Activated CD8-positive, alpha-beta memory T cell treated with anti-CD3 and anti-CD28 coated beads, Interleukin-2, amount 50 U/mL, for 1 hour (primary cell): ENCODE measurements around the gene PSMD2.
"Not testable (repeated sequence)": the region's sequence is repeated elsewhere in the genome, so short reads cannot be mapped to it uniquely, and the experiment has no call there.

Source experiments
- DNase-seq: peaks from one replicate; pipeline ENCODE4 v3.0.0-alpha.2; 2020; ENCODE audit errors: extremely low read depth

The PSMD2 gene

DNA sequence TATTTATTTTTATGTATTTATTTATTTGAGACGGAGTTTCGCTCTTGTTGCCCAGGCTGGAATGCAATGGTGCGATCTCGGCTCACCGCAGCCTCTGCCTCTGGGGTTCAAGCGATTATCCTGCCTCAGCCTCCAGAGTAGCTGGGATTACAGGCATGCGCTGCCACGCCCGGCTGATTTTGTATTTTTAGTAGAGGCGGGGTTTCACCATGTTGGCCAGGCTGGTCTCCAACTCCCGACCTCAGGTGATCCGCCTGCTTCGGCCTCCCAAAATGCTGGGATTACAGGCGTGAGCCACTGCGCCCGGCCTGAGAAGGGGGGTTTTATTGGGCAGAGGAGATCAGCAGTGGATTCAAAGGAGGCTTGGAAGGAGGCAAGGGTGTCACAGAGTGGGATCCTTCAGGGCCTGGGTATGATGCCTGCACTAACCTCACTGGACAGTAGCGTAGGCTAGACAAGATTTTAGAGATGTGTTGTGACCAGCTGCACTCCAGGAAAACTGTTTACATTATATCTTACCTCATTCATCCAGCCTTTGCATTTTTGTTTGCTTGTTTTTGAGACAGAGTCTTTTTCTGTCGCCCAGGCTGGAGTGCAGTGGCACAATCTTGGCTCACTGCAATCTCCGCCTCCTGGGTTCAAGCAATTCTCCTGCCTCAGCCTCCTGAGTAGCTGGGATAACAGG is 40.6 kb downstream of the PSMD2 start:
- not testable (repeated sequence) for DNase-seq

DNA sequence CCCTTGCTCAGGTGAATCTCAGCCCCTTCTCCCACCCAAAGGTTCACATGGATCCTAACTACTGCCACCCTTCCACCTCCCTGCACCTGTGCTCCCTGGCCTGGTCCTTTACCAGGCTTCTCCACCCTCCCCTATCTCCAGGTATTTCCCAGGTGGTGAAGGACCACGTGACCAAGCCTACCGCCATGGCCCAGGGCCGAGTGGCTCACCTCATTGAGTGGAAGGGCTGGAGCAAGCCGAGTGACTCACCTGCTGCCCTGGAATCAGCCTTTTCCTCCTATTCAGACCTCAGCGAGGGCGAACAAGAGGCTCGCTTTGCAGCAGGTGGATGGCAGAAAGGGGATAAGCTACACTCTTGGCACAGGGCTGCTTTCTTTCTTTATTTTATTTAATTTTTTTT is 42.9 kb downstream of the PSMD2 start:
- no peak for DNase-seq

DNA sequence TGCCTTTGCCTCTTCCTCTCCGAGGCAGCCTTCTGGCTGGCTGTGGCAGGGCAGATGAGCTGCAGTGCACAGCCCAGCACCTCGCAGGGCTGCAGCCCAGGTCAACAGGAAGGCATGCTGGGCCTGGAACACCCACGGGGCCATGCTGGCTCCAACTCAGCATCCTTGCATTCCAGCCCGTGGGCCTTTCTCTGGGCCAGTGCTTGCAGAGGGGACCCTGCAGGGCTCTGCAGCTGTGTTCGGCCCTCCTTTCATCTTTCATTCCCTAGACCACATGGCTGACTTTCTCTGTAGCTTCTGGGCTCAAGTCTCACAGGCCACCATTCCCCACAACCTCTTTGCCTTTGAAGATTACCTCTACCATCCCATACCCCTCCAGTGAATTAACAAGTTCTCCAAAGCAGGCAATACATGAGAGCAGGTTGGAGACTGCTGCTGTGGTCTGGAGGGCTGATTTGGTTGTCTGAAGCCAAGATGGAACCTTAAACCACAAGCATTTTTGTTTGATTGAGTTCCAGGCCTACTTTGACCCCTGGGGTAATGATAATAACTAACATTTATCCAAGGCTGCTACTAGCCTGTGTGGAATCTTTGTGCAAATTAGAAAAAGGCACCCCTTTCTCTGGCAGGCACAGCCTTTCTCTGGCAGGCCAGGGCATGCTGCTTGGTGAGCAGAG is 44.3 kb downstream of the PSMD2 start:
- DNase-seq = no peak

DNA sequence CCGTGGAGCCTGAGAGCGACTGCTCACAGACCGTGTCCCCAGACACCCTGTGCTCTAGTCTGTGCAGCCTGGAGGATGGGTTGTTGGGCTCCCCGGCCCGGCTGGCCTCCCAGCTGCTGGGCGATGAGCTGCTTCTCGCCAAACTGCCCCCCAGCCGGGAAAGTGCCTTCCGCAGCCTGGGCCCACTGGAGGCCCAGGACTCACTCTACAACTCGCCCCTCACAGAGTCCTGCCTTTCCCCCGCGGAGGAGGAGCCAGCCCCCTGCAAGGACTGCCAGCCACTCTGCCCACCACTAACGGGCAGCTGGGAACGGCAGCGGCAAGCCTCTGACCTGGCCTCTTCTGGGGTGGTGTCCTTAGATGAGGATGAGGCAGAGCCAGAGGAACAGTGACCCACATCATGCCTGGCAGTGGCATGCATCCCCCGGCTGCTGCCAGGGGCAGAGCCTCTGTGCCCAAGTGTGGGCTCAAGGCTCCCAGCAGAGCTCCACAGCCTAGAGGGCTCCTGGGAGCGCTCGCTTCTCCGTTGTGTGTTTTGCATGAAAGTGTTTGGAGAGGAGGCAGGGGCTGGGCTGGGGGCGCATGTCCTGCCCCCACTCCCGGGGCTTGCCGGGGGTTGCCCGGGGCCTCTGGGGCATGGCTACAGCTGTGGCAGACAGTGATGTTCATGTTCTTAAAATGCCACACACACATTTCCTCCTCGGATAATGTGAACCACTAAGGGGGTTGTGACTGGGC is 45.7 kb downstream of the PSMD2 start:
- no peak for DNase-seq

DNA sequence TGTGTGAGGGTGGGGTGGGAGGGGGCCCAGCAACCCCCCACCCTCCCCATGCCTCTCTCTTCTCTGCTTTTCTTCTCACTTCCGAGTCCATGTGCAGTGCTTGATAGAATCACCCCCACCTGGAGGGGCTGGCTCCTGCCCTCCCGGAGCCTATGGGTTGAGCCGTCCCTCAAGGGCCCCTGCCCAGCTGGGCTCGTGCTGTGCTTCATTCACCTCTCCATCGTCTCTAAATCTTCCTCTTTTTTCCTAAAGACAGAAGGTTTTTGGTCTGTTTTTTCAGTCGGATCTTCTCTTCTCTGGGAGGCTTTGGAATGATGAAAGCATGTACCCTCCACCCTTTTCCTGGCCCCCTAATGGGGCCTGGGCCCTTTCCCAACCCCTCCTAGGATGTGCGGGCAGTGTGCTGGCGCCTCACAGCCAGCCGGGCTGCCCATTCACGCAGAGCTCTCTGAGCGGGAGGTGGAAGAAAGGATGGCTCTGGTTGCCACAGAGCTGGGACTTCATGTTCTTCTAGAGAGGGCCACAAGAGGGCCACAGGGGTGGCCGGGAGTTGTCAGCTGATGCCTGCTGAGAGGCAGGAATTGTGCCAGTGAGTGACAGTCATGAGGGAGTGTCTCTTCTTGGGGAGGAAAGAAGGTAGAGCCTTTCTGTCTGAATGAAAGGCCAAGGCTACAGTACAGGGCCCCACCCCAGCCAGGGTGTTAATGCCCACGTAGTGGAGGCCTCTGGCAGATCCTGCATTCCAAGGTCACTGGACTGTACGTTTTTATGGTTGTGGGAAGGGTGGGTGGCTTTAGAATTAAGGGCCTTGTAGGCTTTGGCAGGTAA is 46.5 kb downstream of the PSMD2 start:
- no peak for DNase-seq

DNA sequence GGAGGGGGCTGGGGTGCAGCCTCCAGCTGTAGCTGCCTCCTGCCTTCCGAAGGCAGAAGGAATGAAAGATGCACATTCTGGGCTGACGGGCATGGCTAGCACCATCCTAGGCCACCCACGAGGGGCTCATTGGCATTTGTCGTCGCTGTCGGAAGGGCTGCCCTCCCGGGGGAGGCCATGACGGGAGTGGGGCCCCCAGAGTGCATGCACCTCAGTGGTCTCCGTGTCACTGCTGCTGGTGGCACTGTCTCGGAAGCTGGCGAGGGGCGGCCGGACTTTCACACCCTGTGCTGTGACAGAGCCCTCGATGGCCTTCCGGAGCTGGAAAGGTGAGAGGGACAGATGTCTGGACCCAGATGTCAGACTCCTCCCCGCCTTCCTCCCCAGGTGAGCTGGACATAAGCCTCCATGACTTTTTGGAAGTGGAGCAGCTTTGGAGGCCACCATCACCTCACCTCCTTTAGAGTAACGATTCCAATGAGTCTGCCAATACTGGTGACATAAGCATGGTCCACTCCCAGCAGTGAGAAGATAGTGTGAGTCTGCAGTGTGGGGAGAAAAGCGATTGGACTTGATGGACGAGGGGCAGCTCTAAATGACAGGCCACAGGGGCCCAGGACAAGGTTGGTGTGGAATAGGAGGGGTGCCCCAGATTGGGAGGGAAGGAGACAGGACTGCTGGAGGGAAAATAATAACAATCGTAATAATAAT is 47.6 kb downstream of the PSMD2 start:
- no peak for DNase-seq

DNA sequence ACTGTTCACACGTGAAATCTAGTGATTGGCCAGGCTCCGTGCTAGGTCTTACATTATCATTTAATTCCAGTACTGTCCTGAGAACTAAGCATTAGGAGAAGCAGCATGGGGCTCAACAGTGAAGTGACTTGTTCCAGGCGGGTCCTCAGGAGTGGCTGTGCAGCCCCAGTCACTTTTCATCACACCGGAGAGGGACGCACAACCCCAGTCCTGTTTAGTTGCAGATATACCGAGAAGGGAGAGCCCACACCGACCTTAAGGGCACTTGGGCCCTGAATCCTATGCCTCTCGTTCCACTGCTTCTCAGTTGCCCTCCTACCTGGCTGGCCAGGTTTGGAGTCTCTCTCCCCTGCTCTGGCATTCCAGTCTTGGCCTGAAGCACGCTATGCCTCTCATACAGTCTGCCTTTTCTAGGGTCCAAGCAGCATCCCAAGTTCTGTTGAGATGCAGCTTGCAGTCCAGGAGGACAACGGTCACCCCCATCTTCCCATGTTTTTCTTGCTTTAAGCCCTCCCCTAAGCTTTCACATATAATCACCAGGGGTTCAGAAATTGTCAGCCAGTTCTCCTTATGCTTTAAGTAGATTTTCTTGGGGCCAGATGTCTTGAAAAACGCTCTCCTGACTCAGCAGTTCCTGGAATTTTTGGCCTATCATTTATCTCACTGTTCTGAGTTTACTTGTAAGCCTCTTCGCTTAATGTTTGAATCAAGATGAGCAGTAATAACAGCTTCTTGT is 48.4 kb downstream of the PSMD2 start:
- DNase-seq = no peak

DNA sequence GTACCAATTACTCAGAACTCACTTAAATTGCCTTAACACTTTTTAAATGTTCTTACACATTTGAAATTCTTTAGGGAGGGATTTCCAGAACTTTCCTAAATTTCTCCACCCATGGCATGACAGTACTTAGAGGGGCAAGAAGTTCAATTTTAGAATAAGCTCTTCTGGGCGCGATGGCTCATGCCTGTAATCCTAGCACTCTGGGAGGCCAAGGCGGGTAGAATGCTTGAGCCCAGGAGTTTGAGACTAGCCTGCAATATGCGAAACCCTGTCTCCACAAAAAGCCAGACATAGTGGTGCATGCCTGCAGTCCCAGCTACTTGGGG is 49.0 kb downstream of the PSMD2 start:
- DNase-seq = no peak

DNA sequence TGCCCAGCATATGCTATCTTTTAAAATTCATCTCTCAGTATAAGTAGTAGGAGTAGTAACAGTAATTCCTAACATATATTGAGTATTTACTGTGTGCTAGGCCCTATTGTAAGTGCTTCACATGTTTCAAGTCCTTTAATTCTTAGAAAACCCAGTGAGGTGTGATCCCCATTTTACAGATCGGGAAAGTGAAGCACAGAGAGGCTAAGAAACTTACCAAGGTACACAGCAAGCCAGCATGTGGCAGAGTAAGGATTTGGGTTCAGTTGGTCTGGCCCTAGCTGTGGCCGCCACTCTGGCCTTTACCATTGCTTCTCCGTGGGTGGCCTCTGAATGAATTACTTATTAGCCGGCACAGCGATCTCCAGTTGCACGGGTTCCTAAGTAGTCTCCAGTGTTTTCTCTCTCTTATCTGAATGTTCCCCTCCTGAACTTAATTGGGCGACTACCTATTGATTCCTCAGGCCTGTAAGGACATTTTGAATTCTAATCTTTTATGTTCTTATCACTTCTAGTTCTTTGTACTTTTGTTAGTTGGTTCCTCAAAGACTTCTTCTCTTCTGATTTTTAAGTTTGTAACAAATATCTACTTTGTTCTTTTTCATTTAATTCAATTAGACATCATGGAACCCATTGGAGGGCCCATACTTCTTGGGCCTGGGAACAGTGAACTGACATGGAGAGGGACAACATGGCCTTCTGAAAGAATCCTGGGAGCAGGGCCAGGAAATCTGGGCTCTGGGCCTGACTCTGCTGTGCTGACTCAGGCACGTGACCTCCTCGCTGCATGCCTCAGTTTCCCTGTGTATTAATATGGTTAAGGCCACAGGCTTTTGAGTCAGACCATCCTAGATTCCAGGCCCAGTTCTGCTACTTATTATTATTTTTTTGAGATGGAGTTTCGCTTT is 50.8 kb downstream of the PSMD2 start:
- no peak for DNase-seq

DNA sequence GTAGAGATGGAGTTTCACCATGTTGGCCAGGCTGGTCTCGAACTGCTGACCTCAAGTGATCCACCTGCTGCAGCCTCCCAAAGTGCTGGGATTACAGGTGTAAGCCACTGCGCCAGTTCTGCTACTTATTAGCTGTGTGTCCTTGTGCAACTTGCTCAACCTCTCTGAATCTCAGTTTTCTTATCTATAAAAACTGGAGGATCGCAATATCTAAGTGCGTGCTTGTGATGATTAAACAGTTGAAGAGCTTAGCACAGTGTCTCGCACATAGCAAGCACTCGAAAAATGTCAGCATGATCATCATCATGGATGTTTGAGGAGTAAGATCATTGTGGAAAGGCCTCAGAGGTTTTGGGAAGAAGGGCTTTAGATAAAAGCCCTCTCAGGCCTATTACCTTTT is 51.6 kb downstream of the PSMD2 start:
- no peak for DNase-seq

DNA sequence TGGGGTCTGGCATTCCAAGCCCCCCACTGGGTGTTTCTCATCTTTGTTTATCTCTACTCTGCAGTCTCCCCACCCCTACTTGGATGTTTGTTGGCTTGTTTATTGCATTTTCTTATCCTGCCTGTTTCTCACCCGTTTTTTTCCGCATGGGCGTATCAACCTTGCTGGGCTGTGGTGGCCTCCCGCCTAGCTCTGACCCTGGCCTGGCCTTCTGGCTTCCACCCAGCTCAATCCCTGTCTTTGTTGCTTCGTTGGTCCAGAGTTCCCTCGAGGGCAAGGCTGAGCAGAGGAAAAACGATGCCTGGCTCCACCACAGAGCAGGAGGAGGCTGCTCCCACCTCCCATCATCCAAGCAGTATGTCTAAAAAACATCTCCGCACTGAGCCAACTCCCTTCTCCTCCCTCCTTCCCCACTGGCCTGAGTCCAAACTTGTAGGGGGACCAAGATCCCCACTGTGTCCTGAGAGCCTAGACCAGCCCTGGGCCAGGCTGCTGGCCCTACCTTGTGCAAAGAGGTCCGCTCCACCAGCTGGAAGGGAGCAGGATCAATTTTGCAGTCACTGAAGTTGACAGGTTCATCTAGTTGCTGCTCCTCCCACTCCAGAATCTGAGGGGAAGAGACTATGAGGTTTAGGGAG is 52.6 kb downstream of the PSMD2 start:
- DNase-seq = no peak

DNA sequence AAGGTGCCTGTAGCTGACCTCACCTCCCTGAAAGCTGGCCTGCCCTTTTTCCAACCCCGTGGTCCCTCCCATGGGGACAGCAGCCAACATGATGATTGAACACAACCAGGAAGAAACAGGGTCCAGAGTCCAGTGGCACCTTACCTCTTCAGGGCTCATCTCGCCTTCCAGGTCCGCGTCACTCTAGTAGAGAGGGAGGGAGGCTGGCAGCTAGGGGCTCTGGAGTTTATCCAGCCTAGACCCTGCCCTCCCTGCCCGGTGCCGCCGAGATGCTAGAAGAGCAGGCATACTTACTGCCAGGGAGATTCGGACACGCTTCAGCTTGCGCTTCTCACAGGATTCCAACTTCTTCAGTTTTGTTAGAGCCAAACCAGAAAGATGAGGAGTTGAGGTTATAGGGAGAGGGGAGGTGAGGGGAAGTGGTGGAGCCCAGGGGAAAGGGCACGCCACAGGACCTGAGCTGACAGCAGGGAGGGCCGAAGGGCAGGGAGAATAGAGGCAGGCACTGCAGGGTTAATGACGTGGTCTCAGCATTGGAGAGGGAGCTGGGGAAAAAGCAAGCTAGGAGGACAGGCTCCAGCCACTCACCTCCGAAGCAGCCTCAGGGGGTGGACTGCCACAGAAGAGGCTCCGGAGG is 53.2 kb downstream of the PSMD2 start:
- DNase-seq = no peak

DNA sequence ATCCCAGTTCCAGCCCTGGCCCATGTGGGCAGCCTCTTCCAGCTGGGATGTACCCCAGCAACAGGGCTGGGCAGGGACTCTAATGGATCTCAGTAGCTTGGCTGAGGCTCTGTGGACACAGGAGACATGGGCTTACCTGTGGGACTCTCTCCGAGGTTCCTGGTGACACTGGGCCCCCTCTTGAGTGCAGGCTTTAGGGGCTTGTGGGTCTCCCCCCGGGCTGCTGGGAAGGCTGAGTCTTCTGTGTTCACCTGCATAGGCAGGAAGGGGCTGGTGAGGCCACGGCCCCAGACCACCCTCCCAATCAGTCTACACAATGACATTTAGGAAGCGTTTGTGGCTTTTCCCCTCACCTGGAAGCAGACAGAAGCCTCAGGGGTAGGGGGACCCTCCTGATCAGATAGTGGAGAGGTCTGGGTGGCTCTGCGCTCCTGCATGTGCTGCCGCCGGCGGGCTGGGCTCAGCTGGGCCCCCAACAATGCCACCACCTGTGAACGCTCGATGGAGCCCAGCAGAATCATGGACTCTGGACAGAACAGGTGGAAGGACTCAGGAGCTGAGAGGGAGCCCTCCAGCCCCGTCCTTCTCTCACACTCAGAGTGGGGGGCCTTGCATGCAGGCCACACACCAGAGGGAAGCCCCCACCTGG is 54.0 kb downstream of the PSMD2 start:
- no peak for DNase-seq

DNA sequence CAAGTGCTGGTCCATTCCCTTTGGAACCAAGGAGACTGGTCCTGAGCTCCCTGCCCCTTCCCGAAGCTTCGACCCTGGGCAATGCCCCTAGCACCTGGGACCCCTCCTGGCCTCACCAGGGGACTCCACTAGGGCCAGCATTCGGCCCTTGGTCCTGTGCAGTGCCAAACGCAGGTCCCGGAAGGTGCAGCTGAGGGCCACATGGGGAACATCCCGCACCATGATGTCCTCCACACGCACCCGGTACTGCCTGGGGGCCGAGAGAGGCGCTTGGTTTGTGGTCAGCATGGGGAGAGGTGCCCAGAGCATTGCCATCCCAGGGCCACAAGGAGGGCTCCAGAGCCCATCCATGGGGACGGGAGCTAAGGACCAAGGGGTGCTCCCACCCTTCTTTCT is 54.5 kb downstream of the PSMD2 start:
- no peak for DNase-seq

DNA sequence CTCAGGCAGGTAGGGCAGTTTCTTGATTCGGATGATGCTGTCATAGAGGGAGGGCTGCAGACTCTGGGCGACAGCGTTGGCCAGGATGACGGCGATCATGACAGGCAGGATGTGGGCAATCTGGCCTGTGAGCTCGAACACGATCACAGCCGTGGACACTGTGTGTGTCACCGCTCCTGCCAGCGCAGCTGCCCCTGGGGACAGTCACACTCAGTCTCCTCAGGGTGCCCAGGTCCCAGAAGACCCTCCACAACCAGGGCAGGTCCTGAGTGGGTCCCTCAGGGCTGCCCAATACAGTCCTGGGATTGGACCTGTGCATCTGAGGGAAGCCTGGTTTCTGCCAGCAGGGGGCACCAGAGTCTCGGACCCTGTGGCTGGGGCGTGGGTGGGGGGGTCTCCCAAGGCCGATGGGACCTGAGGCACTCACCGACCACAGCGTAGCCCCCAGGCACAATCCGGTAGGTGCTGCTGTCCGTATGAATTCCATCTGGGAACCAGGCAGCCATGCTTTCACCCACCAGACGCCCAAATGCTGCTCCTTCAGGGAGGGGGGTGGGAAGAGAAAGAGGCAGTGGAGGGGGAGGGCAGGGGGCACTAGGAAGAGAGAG is 55.2 kb downstream of the PSMD2 start:
- DNase-seq = no peak

DNA sequence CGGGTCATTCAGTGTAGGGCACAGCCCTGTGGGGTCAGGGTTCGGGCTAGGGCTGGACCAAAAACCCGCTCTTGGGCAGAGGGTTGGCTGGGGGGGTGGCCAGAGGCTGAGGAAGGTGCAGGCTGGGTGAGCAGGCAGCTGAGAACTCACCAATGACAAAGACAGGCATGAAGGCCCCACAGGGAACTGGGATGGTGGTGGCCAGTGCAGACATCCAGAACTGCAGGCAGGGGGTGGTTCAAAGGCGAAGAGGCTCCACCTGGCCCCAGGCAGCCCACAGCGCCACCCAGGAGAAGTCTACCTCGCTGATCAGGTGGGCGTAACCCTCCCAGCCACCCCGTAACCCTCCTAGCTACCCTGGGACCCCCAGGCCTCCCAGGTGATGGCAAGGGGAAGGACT is 55.7 kb downstream of the PSMD2 start:
- no peak for DNase-seq

DNA sequence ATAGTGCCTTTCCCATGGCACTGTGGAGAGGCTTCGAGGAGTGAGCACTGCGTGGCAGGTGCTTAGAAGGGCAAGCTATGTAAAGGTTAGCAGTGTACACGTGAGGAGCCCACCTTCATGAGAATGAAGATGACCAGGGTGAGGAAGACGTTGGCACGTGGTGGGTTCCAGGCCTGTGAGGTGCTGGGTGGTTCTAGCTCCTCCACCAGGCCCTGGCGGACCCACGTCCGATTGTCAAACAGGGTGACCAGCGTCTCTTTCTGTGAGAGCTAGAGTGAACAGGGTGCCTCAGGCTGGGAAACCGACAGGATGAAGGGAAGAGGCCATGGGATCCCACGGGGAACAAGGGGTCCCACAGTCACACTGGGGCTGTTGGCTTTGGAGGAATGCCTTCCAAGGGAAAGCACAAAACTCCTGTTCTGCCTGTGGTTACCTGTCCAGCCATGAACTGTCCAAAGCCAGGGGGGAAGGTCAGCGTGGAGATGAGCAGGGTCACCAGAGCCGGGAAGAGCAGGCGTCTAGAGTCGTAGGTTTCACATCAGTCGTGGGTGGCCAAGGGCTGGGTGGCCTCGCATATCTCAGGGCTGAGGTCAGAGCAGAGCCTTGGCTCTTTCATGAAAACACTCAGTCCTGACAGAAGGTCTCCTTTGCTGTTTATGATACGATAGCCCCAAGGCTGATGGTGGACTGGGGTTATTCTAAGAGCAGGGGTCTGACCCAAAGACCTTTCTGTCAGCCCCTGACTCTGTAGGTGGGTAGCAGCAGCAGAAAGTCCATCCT is 56.4 kb downstream of the PSMD2 start:
- DNase-seq = no peak
